ENCODE measurements around the gene TLE6. TPM values are rescaled to one million over a fixed set of nuclear protein-coding genes. Genes with fewer than 3 reads are reported as not detected.

The TLE6 gene
- total and polyA plus RNA-seq, 9 donors: 0.41 to 1.2 (median 0.79) TPM

DNA sequence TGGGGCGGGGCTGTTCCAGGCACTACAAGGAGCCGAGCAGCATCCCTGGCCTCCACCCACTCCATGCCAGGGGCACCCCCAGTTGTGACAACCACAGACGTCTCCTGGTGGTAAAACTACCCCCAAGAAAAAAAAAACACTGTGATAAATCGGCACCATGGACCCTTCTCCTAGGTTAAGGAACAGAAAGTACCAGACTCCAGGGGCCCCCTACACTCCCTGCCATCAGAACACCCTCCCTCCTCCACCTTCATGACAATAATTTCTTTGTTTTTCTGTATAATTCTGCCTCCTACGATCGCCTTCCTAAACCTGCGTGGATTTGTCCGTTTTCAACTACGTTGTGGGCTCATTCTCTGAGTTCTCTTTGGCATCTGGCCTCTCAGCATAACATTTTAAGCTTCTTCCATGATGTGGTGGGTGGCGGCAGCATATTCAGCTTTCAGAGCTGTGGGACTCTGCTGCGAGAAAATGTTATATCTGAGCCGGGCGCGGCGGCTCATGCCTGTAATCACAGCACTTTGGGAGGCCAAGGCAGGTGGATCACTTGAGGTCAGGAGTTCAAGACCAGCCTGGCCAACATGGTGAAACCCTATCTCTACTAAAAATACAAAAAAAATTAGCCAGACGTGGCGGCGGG, 43.1 kb downstream of the TLE6 start:
- no peak for TF ChIP-seq POLR2A (IDR thresholded peaks at IDR 0.05)
- no peak for TF ChIP-seq EP300 (IDR thresholded peaks at IDR 0.05)
- no peak for TF ChIP-seq CTCF (IDR thresholded peaks at IDR 0.05)
- Histone ChIP-seq H3K4me3 (no peak overlapping the region), H3K36me3 (no peaks in the 10 kb centered on the region), H3K27ac (no peak overlapping the region), H3K9me3 (no peaks in the 10 kb centered on the region), H3K27me3 (no peaks in the 10 kb centered on the region), H3K4me1 (ENCODE audit: insufficient read depth) (no peaks in the 10 kb centered on the region)
- intact Hi-C loops (cut with DNase I): no loop called here
- no peak for DNase-seq
- 80 to 85% (median 81%) methylated on average over 18 of the region's 18 CpGs for WGBS, 3 donors

DNA sequence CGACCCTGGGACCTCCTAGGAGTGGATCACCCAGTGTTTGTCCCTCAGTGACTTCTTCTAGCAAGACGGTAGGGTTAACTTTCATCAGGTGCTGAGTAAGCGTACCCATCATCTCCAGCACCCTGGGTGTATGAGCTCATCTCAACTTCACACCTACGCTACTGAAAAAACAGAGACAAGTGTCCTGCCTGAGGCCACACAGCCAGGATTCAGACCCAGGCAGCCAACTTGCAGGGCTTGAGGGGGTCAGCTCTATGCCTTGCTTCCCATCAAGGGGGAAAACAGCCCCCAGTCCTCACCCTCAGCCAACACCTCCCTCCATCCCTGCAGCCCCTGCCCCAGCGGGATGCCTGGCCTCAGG, 47.1 kb downstream of the TLE6 start:
- no peak for TF ChIP-seq CTCF (IDR thresholded peaks at IDR 0.05)
- TF ChIP-seq EP300 (IDR thresholded peaks at IDR 0.05): no peak
- no peak for TF ChIP-seq POLR2A (IDR thresholded peaks at IDR 0.05)
- H3K36me3 ChIP-seq: no peaks in the 10 kb centered on the region
- DNase-seq: no peak
- WGBS, 3 donors: 78 to 86% (median 78%) methylated on average over 5 of the region's 5 CpGs
- no peak overlapping the region for H3K27ac ChIP-seq
- H3K27me3 ChIP-seq: no peaks in the 10 kb centered on the region
- H3K4me3 ChIP-seq: no peak overlapping the region
- intact Hi-C loops (cut with DNase I): no loop called here
- no peaks in the 10 kb centered on the region for H3K4me1 ChIP-seq (ENCODE audit: insufficient read depth)
- no peaks in the 10 kb centered on the region for H3K9me3 ChIP-seq

GRCh38 chr19:3024870-3025548, 47.6 kb downstream of the TLE6 start:
- Histone ChIP-seq H3K27me3 (no peaks in the 10 kb centered on the region), H3K36me3 (no peaks in the 10 kb centered on the region), H3K4me3 (no peak overlapping the region), H3K4me1 (ENCODE audit: insufficient read depth) (no peaks in the 10 kb centered on the region), H3K9me3 (no peaks in the 10 kb centered on the region), H3K27ac (no peak overlapping the region)
- 88 to 90% (median 90%) methylated on average over 25 to 30 of the region's 30 CpGs for WGBS, 3 donors
- no peak for TF ChIP-seq CTCF (IDR thresholded peaks at IDR 0.05)
- TF ChIP-seq EP300 (IDR thresholded peaks at IDR 0.05): no peak
- no peak for TF ChIP-seq POLR2A (IDR thresholded peaks at IDR 0.05)
- intact Hi-C loops (cut with DNase I): loop anchor here in 1 of 4 donors (5.0 kb wide), 1 partner anchor 43 kb away; no protein-coding TSS in a partner anchor
- DNase-seq: no peak

DNA sequence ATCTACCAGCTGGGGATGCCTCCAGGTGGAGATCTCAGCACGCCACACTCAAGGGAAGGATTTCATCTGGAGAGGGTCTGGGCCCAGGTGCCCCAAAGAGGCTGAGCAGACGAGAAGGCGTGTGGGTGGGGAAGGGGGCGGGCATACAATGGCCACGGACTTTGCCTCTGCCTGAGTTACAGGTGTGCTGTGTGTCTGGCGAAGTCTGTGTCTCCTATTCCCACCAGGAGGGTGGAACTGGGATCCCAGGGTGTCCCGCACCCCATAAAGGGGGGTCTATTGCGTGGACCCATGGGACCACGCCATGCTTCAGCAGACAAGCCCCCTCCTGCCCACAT, 48.2 kb downstream of the TLE6 start:
- intact Hi-C loops (cut with DNase I): loop anchor here in 1 of 4 donors (5.0 kb wide), 1 partner anchor 43 kb away; no protein-coding TSS in a partner anchor
- WGBS, 3 donors: 91 to 95% (median 93%) methylated on average over 9 of the region's 9 CpGs
- no peak overlapping the region for H3K4me3 ChIP-seq
- DNase-seq: no peak
- no peaks in the 10 kb centered on the region for H3K27me3 ChIP-seq
- TF ChIP-seq CTCF (IDR thresholded peaks at IDR 0.05) (no peak), POLR2A (IDR thresholded peaks at IDR 0.05) (no peak), EP300 (IDR thresholded peaks at IDR 0.05) (no peak)
- no peak overlapping the region for H3K27ac ChIP-seq
- H3K4me1 ChIP-seq (ENCODE audit: insufficient read depth): no peaks in the 10 kb centered on the region
- H3K9me3 ChIP-seq: no peaks in the 10 kb centered on the region
- H3K36me3 ChIP-seq: no peaks in the 10 kb centered on the region

Measured in ovary (tissue), 9 donors.